Neuronal stem cell (in vitro differentiated cells): ENCODE data around the gene C21orf91.

Source experiments
- DNase-seq: peaks from one replicate; pipeline ENCODE4 v3.0.0-alpha.2; 2013; ENCODE audit warnings: low spot score
- H2AFZ ChIP-seq: one replicate; pipeline ENCODE4 v1.6.1; 2013; ENCODE audit warnings: mild to moderate bottlenecking, low read length, inconsistent platforms
- H2AK5ac ChIP-seq: 2 replicates; pipeline ENCODE4 v1.6.1; 2013; ENCODE audit warnings: low read depth, mild to moderate bottlenecking, inconsistent platforms, low read length, moderate library complexity, mixed read lengths
- H2BK120ac ChIP-seq: 2 replicates; pipeline ENCODE4 v1.6.1; 2013; ENCODE audit warnings: low read depth, mild to moderate bottlenecking, inconsistent platforms, low read length, moderate library complexity, mixed read lengths
- H2BK12ac ChIP-seq: one replicate; pipeline ENCODE4 v1.6.1; 2013; ENCODE audit warnings: low read length, inconsistent platforms
- H2BK15ac ChIP-seq: 2 replicates; pipeline ENCODE4 v1.6.1; 2013; ENCODE audit warnings: mild to moderate bottlenecking, low read length, inconsistent platforms, mixed read lengths
- H2BK5ac ChIP-seq: one replicate; pipeline ENCODE4 v1.6.1; 2013; ENCODE audit warnings: inconsistent platforms, mild to moderate bottlenecking, low read length, moderate library complexity
- H3K14ac ChIP-seq: one replicate; pipeline ENCODE4 v1.6.1; 2013; ENCODE audit warnings: low read length, inconsistent platforms
- H3K18ac ChIP-seq: 2 replicates; pipeline ENCODE4 v1.6.1; 2013; ENCODE audit warnings: low read length, inconsistent platforms
- H3K23ac ChIP-seq: 2 replicates; pipeline ENCODE4 v1.6.1; 2013; ENCODE audit warnings: low read depth, mild to moderate bottlenecking, mixed read lengths, low read length, inconsistent platforms; ENCODE audit not compliant: poor library complexity
- H3K27ac ChIP-seq: replicated peaks from 3 replicates; pipeline ENCODE4 v1.5.1; 2013; ENCODE audit warnings: low read length, inconsistent platforms
- H3K27me3 ChIP-seq, 3 experiments: 2 replicates each; pipeline ENCODE4 v1.6.1; 2013; ENCODE audit warnings: low read length in 3 of 3, mild to moderate bottlenecking in 2 of 3, inconsistent platforms in 1 of 3, low read depth in 1 of 3, mixed read lengths in 1 of 3, moderate library complexity in 1 of 3; ENCODE audit not compliant: control insufficient read depth in 3 of 3, insufficient read depth in 3 of 3
- H3K36me3 ChIP-seq, 2 donors: replicated peaks in 1 of 2; 2 replicates each; pipeline ENCODE4 v1.6.1; 2013; ENCODE audit warnings: low read length in 2 of 2; ENCODE audit not compliant: control insufficient read depth in 2 of 2, insufficient read depth in 2 of 2
- H3K4ac ChIP-seq: 2 replicates; pipeline ENCODE4 v1.6.1; 2013; ENCODE audit warnings: inconsistent platforms, mild to moderate bottlenecking, low read length, moderate library complexity
- H3K4me1 ChIP-seq, 2 donors: 1 replicate in 1 of 2; 2 replicates in 1 of 2; pipeline ENCODE4 v1.6.1; 2013; ENCODE audit warnings: low read length in 2 of 2, low read depth in 1 of 2; ENCODE audit not compliant: control insufficient read depth in 2 of 2, insufficient read depth in 1 of 2
- H3K4me2 ChIP-seq: one replicate; pipeline ENCODE4 v1.6.1; 2013; ENCODE audit warnings: mild to moderate bottlenecking, low read length, inconsistent platforms; ENCODE audit not compliant: insufficient read depth, poor library complexity, severe bottlenecking
- H3K4me3 ChIP-seq, 2 donors: 2 replicates each; pipeline ENCODE4 v1.5.1; 2013; ENCODE audit warnings: low read length in 2 of 2, mild to moderate bottlenecking in 2 of 2, inconsistent platforms in 1 of 2, moderate library complexity in 1 of 2
- H3K79me1 ChIP-seq: one replicate; pipeline ENCODE4 v1.6.1; 2013; ENCODE audit warnings: low read depth, mild to moderate bottlenecking, inconsistent platforms, low read length, moderate library complexity
- H3K9ac ChIP-seq: one replicate; pipeline ENCODE4 v1.6.1; 2013; ENCODE audit warnings: mild to moderate bottlenecking, low read depth, low read length, inconsistent platforms; ENCODE audit not compliant: poor library complexity
- H3K9me3 ChIP-seq, 2 donors: replicated peaks in 1 of 2; 2 replicates each; pipeline versions ENCODE3 to v1.6.1; 2013; ENCODE audit warnings: low read length in 2 of 2, mild to moderate bottlenecking in 2 of 2, inconsistent platforms in 1 of 2, low read depth in 1 of 2, mixed read lengths in 1 of 2, moderate library complexity in 1 of 2; ENCODE audit not compliant: control insufficient read depth in 2 of 2, insufficient read depth in 1 of 2
- H4K8ac ChIP-seq: one replicate; pipeline ENCODE4 v1.6.1; 2013; ENCODE audit warnings: low read depth, mild to moderate bottlenecking, inconsistent platforms, low read length, moderate library complexity
- H4K91ac ChIP-seq: one replicate; pipeline ENCODE4 v1.6.1; 2013; ENCODE audit warnings: low read length, low read depth, mild to moderate bottlenecking, inconsistent platforms; ENCODE audit not compliant: poor library complexity
- WGBS, 2 donors: extraction: QIAGEN DNeasy Blood & Tissue Kit; methylation state at CpG; one replicate each; pipeline ENCODE4 v1.1.7; 2013; ENCODE audit warnings: missing lambda C conversion rate in 2 of 2, mixed read lengths in 1 of 2; ENCODE audit not compliant: insufficient read length in 2 of 2, insufficient replicate concordance in 1 of 2; ENCODE audit errors: extremely low coverage in 2 of 2; 5-methylcytosine and 5-hydroxymethylcytosine counted together

C21orf91 gene

GRCh38 chr21:17753736-17754135 is 65.4 kb downstream of the C21orf91 start:
- Histone ChIP-seq H3K4me3 (no peak overlapping the region), H3K14ac (no peak overlapping the region), H2BK15ac (no peak overlapping the region), H3K27me3 (no peaks in the 10 kb centered on the region), H3K9ac (no peak overlapping the region), H4K8ac (no peak overlapping the region), H4K91ac (no peak overlapping the region), H3K79me1 (no peaks in the 10 kb centered on the region), H3K4me2 (no peak overlapping the region), H2AK5ac (no peak overlapping the region), H2BK12ac (no peak overlapping the region), H3K18ac (no peak overlapping the region), H3K4me1 (peaks cover 0 to under 1% of the 10 kb centered on the region in 2 donors), H3K27ac (no peak overlapping the region), H3K23ac (no peak overlapping the region), H2AFZ (no peak overlapping the region), H2BK5ac (no peak overlapping the region), H3K36me3 (no peaks in the 10 kb centered on the region), H2BK120ac (no peak overlapping the region), H3K4ac (no peak overlapping the region), H3K9me3 (no peaks in the 10 kb centered on the region)
- no peak for DNase-seq
- WGBS, 2 donors: no CpG with 5 or more reads among the region's 2 CpGs

- Histone ChIP-seq H3K27ac (no peak overlapping the region), H3K4me1 (no peaks in the 10 kb centered on the region), H4K91ac (no peak overlapping the region), H3K9me3 (no peaks in the 10 kb centered on the region), H3K4me2 (no peak overlapping the region), H3K36me3 (no peaks in the 10 kb centered on the region), H2BK120ac (no peak overlapping the region), H2BK15ac (no peak overlapping the region), H3K4me3 (no peak overlapping the region), H3K79me1 (no peaks in the 10 kb centered on the region), H2AK5ac (no peak overlapping the region), H3K14ac (no peak overlapping the region), H3K18ac (no peak overlapping the region), H2BK5ac (no peak overlapping the region), H3K4ac (no peak overlapping the region), H4K8ac (no peak overlapping the region), H3K27me3 (no peaks in the 10 kb centered on the region), H3K9ac (no peak overlapping the region), H3K23ac (no peak overlapping the region), H2BK12ac (no peak overlapping the region), H2AFZ (no peak overlapping the region)
- no CpG with 5 or more reads among the region's 2 CpGs for WGBS, 2 donors
- DNase-seq: no peak
Observed at GRCh38 chr21:17752171-17752570, 67.0 kb downstream of the C21orf91 start.

GRCh38 chr21:17746920-17747319 is 72.2 kb downstream of the C21orf91 start:
- DNase-seq: no peak
- H3K79me1 ChIP-seq: no peaks in the 10 kb centered on the region
- H2BK120ac ChIP-seq: no peak overlapping the region
- no peak overlapping the region for H3K9ac ChIP-seq
- H3K23ac ChIP-seq: no peak overlapping the region
- H2AK5ac ChIP-seq: no peak overlapping the region
- no peak overlapping the region for H3K27ac ChIP-seq
- no peak overlapping the region for H3K18ac ChIP-seq
- no peaks in the 10 kb centered on the region for H3K4me1 ChIP-seq
- H3K14ac ChIP-seq: no peak overlapping the region
- H3K4me3 ChIP-seq: no peak overlapping the region
- H2BK12ac ChIP-seq: no peak overlapping the region
- no CpG with 5 or more reads among the region's 2 CpGs for WGBS, 2 donors
- H3K27me3 ChIP-seq: no peaks in the 10 kb centered on the region
- H3K9me3 ChIP-seq: no peaks in the 10 kb centered on the region
- H3K36me3 ChIP-seq: no peaks in the 10 kb centered on the region
- H3K4me2 ChIP-seq: no peak overlapping the region
- no peak overlapping the region for H2AFZ ChIP-seq
- no peak overlapping the region for H4K91ac ChIP-seq
- no peak overlapping the region for H4K8ac ChIP-seq
- no peak overlapping the region for H3K4ac ChIP-seq
- H2BK5ac ChIP-seq: no peak overlapping the region
- no peak overlapping the region for H2BK15ac ChIP-seq

- no peak overlapping the region for H3K4ac ChIP-seq
- no peaks in the 10 kb centered on the region for H3K4me1 ChIP-seq
- H3K4me2 ChIP-seq: no peak overlapping the region
- H2BK5ac ChIP-seq: no peak overlapping the region
- H4K91ac ChIP-seq: no peak overlapping the region
- H3K27ac ChIP-seq: no peak overlapping the region
- no peak overlapping the region for H2BK15ac ChIP-seq
- WGBS, 2 donors: no CpG with 5 or more reads among the region's 6 CpGs
- H3K4me3 ChIP-seq: no peak overlapping the region
- H3K27me3 ChIP-seq: no peaks in the 10 kb centered on the region
- H3K9me3 ChIP-seq: no peaks in the 10 kb centered on the region
- H2AK5ac ChIP-seq: no peak overlapping the region
- no peak overlapping the region for H2BK12ac ChIP-seq
- H3K18ac ChIP-seq: no peak overlapping the region
- H4K8ac ChIP-seq: no peak overlapping the region
- no peak for DNase-seq
- no peaks in the 10 kb centered on the region for H3K36me3 ChIP-seq
- H3K14ac ChIP-seq: no peak overlapping the region
- no peaks in the 10 kb centered on the region for H3K79me1 ChIP-seq
- no peak overlapping the region for H2BK120ac ChIP-seq
- H2AFZ ChIP-seq: no peak overlapping the region
- H3K23ac ChIP-seq: no peak overlapping the region
- no peak overlapping the region for H3K9ac ChIP-seq
Observed at GRCh38 chr21:17745086-17745485, 74.1 kb downstream of the C21orf91 start.
